ENCODE data around the gene CDR2. TPM values are rescaled to one million over a fixed set of nuclear protein-coding genes. Genes with fewer than 3 reads are reported as not detected.

Gene CDR2
- total RNA-seq, 1 donor from 2014 or later = 57.6 TPM

DNA sequence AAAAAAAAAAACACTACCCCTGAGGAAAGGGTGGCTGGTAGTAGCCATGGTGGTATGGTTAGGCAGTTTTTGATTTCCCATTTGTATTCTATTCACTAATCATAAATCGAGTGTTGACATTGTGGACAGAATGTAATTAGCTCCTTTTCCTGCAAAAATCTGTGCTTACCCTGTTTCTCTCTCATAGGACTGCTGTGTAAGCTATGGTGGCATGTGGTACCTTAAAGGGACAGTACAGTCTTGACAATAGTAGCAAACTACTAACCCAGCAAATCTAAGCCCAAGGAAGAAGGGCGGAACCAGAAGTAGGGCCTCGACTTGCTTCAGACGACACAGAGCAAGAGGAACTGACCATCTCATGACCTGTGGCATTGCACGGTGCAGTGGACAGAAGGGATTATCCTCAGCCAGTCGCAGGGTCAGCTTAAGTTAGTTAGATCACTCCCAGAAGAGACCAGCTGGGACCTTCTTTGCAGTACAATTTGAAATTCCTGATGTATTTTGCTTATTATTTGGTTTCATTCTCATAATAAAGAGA is 40.9 kb downstream of the CDR2 start:
- Histone ChIP-seq H3K4me3 (ENCODE audit: insufficient read depth, low read depth, low read length) (no peak overlapping the region), H3K79me2 (ENCODE audit: insufficient read depth, low read length) (peaks cover 16% of the 10 kb centered on the region), H3K9ac (ENCODE audit: low read length) (no peak overlapping the region), H3K4me2 (ENCODE audit: low read length) (no peak overlapping the region), H4K20me1 (ENCODE audit: insufficient read depth, low read length) (peaks cover 56% of the 10 kb centered on the region), H3K9me3 (ENCODE audit: insufficient read depth, low read depth, low read length) (no peaks in the 10 kb centered on the region), H3K4me1 (ENCODE audit: insufficient read depth, low read length) (no peaks in the 10 kb centered on the region), H2AFZ (ENCODE audit: low read depth, low read length) (no peak overlapping the region), H3K27ac (ENCODE audit: low read depth, low read length) (no peak overlapping the region), H3K27me3 (ENCODE audit: insufficient read depth, low read length) (no peaks in the 10 kb centered on the region), H3K36me3 (ENCODE audit: insufficient read depth, low read length) (peaks cover 58% of the 10 kb centered on the region)
- no peak for TF ChIP-seq EZH2 (IDR thresholded peaks at IDR 0.05; ENCODE audit: insufficient read depth, low read length)
- TF ChIP-seq, protein P1, sequence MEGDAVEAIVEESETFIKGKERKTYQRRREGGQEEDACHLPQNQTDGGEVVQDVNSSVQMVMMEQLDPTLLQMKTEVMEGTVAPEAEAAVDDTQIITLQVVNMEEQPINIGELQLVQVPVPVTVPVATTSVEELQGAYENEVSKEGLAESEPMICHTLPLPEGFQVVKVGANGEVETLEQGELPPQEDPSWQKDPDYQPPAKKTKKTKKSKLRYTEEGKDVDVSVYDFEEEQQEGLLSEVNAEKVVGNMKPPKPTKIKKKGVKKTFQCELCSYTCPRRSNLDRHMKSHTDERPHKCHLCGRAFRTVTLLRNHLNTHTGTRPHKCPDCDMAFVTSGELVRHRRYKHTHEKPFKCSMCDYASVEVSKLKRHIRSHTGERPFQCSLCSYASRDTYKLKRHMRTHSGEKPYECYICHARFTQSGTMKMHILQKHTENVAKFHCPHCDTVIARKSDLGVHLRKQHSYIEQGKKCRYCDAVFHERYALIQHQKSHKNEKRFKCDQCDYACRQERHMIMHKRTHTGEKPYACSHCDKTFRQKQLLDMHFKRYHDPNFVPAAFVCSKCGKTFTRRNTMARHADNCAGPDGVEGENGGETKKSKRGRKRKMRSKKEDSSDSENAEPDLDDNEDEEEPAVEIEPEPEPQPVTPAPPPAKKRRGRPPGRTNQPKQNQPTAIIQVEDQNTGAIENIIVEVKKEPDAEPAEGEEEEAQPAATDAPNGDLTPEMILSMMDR (IDR thresholded peaks at IDR 0.05; ENCODE audit: insufficient read depth, low read depth, low read length) = no peak
- no peak for DNase-seq (ENCODE audit: low read depth)
- Mint-ChIP-seq H3K27me3 (ENCODE audit: low read depth, unreplicated experiment) (no peaks in the 10 kb centered on the region), H3K27ac (ENCODE audit: unreplicated experiment) (no peak overlapping the region), H3K9me3 (ENCODE audit: unreplicated experiment) (peaks cover 13% of the 10 kb centered on the region), H3K4me3 (ENCODE audit: unreplicated experiment) (no peak overlapping the region), H3K36me3 (ENCODE audit: low read depth, unreplicated experiment) (peaks cover 43% of the 10 kb centered on the region), H3K4me1 (ENCODE audit: low read depth, unreplicated experiment) (peaks cover 3% of the 10 kb centered on the region)
- FAIRE-seq = no peak

DNA sequence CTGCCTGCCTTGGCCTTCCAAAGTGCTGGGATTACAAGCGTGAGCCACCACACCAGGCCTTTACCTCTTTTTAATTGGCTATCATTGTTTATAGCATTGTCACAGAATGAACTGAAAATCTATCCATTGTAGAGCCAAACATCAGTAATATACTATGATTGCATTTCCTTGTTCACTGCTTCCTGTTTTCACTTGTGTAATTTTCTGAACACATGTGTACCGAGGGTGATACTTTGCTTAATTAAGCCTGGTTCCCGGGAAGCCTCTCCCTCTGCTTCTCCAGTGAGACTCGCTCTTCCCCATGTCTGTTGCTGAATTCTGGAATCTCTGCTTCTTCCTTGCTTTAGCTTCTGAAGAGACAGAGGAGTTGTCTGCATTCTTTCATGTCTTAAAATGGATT is 44.1 kb downstream of the CDR2 start:
- H3K4me3 Mint-ChIP-seq (ENCODE audit: unreplicated experiment) = no peak overlapping the region
- H3K27ac Mint-ChIP-seq (ENCODE audit: unreplicated experiment) = peak overlapping the region; percentile 41
- H3K36me3 ChIP-seq (ENCODE audit: insufficient read depth, low read length) = peaks cover 42% of the 10 kb centered on the region
- H3K9me3 Mint-ChIP-seq (ENCODE audit: unreplicated experiment) = no peaks in the 10 kb centered on the region
- DNase-seq (ENCODE audit: low read depth) = no peak
- H3K79me2 ChIP-seq (ENCODE audit: insufficient read depth, low read length) = peaks cover under 1% of the 10 kb centered on the region
- H3K27me3 ChIP-seq (ENCODE audit: insufficient read depth, low read length) = no peaks in the 10 kb centered on the region
- H3K9me3 ChIP-seq (ENCODE audit: insufficient read depth, low read depth, low read length) = no peaks in the 10 kb centered on the region
- no peak for FAIRE-seq
- no peak overlapping the region for H3K4me3 ChIP-seq (ENCODE audit: insufficient read depth, low read depth, low read length)
- no peak overlapping the region for H3K4me2 ChIP-seq (ENCODE audit: low read length)
- H2AFZ ChIP-seq (ENCODE audit: low read depth, low read length) = no peak overlapping the region
- no peaks in the 10 kb centered on the region for H3K27me3 Mint-ChIP-seq (ENCODE audit: low read depth, unreplicated experiment)
- H3K36me3 Mint-ChIP-seq (ENCODE audit: low read depth, unreplicated experiment) = peaks cover 24% of the 10 kb centered on the region
- no peaks in the 10 kb centered on the region for H3K4me1 Mint-ChIP-seq (ENCODE audit: low read depth, unreplicated experiment)
- H3K27ac ChIP-seq (ENCODE audit: low read depth, low read length) = no peak overlapping the region
- H4K20me1 ChIP-seq (ENCODE audit: insufficient read depth, low read length) = peaks cover 59% of the 10 kb centered on the region
- H3K4me1 ChIP-seq (ENCODE audit: insufficient read depth, low read length) = no peaks in the 10 kb centered on the region
- no peak overlapping the region for H3K9ac ChIP-seq (ENCODE audit: low read length)
- TF ChIP-seq EZH2 (IDR thresholded peaks at IDR 0.05; ENCODE audit: insufficient read depth, low read length) = no peak
- TF ChIP-seq, protein P1 (IDR thresholded peaks at IDR 0.05; ENCODE audit: insufficient read depth, low read depth, low read length) = no peak

DNA sequence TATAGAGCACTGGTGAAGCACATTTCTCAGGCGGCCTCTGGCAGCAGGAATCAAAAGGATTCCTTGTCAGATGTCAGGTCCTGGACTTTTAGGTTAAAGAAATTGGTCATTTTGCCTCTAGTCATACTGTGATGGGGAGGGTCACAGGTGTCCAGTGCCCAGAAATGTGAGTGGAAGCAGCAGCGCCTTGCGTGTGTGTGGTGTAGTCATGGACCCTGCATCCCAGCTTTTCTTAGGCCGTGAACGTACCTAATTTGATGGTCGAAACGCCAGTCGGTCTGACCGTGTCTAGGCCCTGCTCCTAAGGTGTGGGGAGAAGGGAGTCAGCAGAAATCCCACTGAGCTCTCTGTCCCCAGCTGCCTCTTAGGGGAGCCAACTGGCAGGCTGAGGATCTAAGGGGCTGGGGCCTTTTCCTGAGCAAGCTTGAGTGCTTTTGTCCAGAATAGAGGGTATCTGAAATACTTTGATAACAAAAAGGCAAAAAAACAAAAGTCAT is 45.2 kb downstream of the CDR2 start:
- no peaks in the 10 kb centered on the region for H3K9me3 Mint-ChIP-seq (ENCODE audit: unreplicated experiment)
- H2AFZ ChIP-seq (ENCODE audit: low read depth, low read length) = no peak overlapping the region
- no peaks in the 10 kb centered on the region for H3K27me3 Mint-ChIP-seq (ENCODE audit: low read depth, unreplicated experiment)
- peaks cover 19% of the 10 kb centered on the region for H3K36me3 Mint-ChIP-seq (ENCODE audit: low read depth, unreplicated experiment)
- H3K36me3 ChIP-seq (ENCODE audit: insufficient read depth, low read length) = peaks cover 32% of the 10 kb centered on the region
- H3K27ac Mint-ChIP-seq (ENCODE audit: unreplicated experiment) = no peak overlapping the region
- no peaks in the 10 kb centered on the region for H3K4me1 Mint-ChIP-seq (ENCODE audit: low read depth, unreplicated experiment)
- H3K4me3 Mint-ChIP-seq (ENCODE audit: unreplicated experiment) = no peak overlapping the region
- H3K27ac ChIP-seq (ENCODE audit: low read depth, low read length) = no peak overlapping the region
- H3K9me3 ChIP-seq (ENCODE audit: insufficient read depth, low read depth, low read length) = no peaks in the 10 kb centered on the region
- H3K4me3 ChIP-seq (ENCODE audit: insufficient read depth, low read depth, low read length) = no peak overlapping the region
- peaks cover 58% of the 10 kb centered on the region for H4K20me1 ChIP-seq (ENCODE audit: insufficient read depth, low read length)
- no peak for DNase-seq (ENCODE audit: low read depth)
- no peak for FAIRE-seq
- TF ChIP-seq, protein P1 (IDR thresholded peaks at IDR 0.05; ENCODE audit: insufficient read depth, low read depth, low read length) = no peak
- no peak for TF ChIP-seq EZH2 (IDR thresholded peaks at IDR 0.05; ENCODE audit: insufficient read depth, low read length)
- H3K27me3 ChIP-seq (ENCODE audit: insufficient read depth, low read length) = no peaks in the 10 kb centered on the region
- H3K9ac ChIP-seq (ENCODE audit: low read length) = no peak overlapping the region
- H3K4me1 ChIP-seq (ENCODE audit: insufficient read depth, low read length) = no peaks in the 10 kb centered on the region
- no peak overlapping the region for H3K4me2 ChIP-seq (ENCODE audit: low read length)
- no peaks in the 10 kb centered on the region for H3K79me2 ChIP-seq (ENCODE audit: insufficient read depth, low read length)

Measured in astrocyte (in vitro differentiated cells and primary cell).